Erythroblast (primary cell): ENCODE results near the gene CST8.

Source experiments
- GATA1 ChIP-seq: IDR thresholded peaks from 2 replicates; pipeline ENCODE4 v1.6.1; 2011; ENCODE audit warnings: low read depth, mild to moderate bottlenecking, control low read depth, low read length, moderate library complexity
- POLR2A ChIP-seq: IDR thresholded peaks from 2 replicates; pipeline ENCODE4 v1.6.1; 2011; ENCODE audit warnings: mild to moderate bottlenecking, low read length

- TF ChIP-seq POLR2A, result no peak
- TF ChIP-seq GATA1, result no peak
Observed at GRCh38 chr20:23544133-23544532, 53.2 kb downstream of the CST8 start.
